ENCODE results near the gene POLE.

- TF ChIP-seq CTCF (conservative IDR thresholded peaks at IDR 0.05; ENCODE audit: low read length) (no peak), EZH2phosphoT487 (IDR thresholded peaks at IDR 0.05; ENCODE audit: borderline replicate concordance) (no peak)
These were observed 93.2 kb downstream of the POLE start for GRCh38 chr12:132593938-132594358.
